K562 (cell line): ENCODE results near the gene TMX3. TPM values are rescaled to one million over a fixed set of nuclear protein-coding genes. Genes with fewer than 3 reads are reported as not detected.

Experiments used
- ATAC-seq: fragments of 200-7000 bp; cut with Tn5 transposase; 3 replicates; pipeline ENCODE4 v1.9.1; 2020; ENCODE audit warnings: moderate library complexity
- BruUV-seq: library from RNA; stranded (reverse); fragments of 400-500 nt; replicated peaks from 2 replicates; lab custom pipeline; 2021; lab: Mats Ljungman, UMichigan
- CTCF ChIA-PET: fragments of 300-600 bp; formaldehyde crosslinking; extraction: SDS; loops from one replicate; lab custom pipeline; 2021; ENCODE audit warnings: low intra/inter-chr PET ratio; lab: Yijun Ruan, JAX
- POLR2A ChIA-PET: fragments of 300-600, 350-650 bp; sonication (Branson Sonifier 250); formaldehyde crosslinking; extraction: SDS; loops from one replicate; lab custom pipeline; 2021; ENCODE audit warnings: antibody characterized with exemption, inconsistent platforms; lab: Yijun Ruan, JAX
- DNase-seq, 4 experiments: peaks; one replicate each; pipeline versions ENCODE4 v3.0.0 to v3.0.0-alpha.2; 2011 to 2018; ENCODE audit warnings: low spot score in 3 of 4, mixed read lengths in 3 of 4; ENCODE audit errors: extremely low read depth in 1 of 4
- FAIRE-seq: peaks from 2 replicates; lab custom pipeline; 2011; peaks lifted over from hg19 to GRCh38; lab: Jason Lieb, UNC
- H2AFZ ChIP-seq: 2 replicates; pipeline ENCODE4 v1.6.0; 2011; ENCODE audit warnings: low read depth, low read length, control low read depth, inconsistent platforms
- H3K27ac ChIP-seq: fragments of 200-600 bp; 3 replicates; pipeline ENCODE4 v1.8.0; 2011; ENCODE audit warnings: low read depth, mild to moderate bottlenecking, control low read depth, inconsistent platforms, low read length, moderate library complexity, mixed read lengths; ENCODE audit errors: extremely low read depth
- H3K27me3 ChIP-seq, 2 experiments: fragments of 300-600 bp in 1 of 2; 2 replicates in 1 of 2; 3 replicates in 1 of 2; pipeline versions ENCODE4 v1.6.0 to v1.8.0; 2011; ENCODE audit warnings: inconsistent platforms in 2 of 2, low read length in 2 of 2, mild to moderate bottlenecking in 1 of 2, mixed read lengths in 1 of 2, moderate library complexity in 1 of 2; ENCODE audit not compliant: control insufficient read depth in 2 of 2, insufficient read depth in 2 of 2
- H3K36me3 ChIP-seq: fragments of 300-600 bp; 3 replicates; pipeline ENCODE4 v1.8.0; 2011; ENCODE audit warnings: mild to moderate bottlenecking, low read length, inconsistent platforms; ENCODE audit not compliant: control insufficient read depth, insufficient read depth
- H3K4me1 ChIP-seq, 2 experiments: fragments of 200-600 bp in 1 of 2; replicated peaks in 1 of 2; 2 replicates in 1 of 2; 3 replicates in 1 of 2; pipeline versions ENCODE4 v1.5.1 to v1.8.0; 2011; ENCODE audit warnings: inconsistent platforms in 2 of 2, low read length in 2 of 2, mild to moderate bottlenecking in 1 of 2, mixed read lengths in 1 of 2, moderate library complexity in 1 of 2; ENCODE audit not compliant: control insufficient read depth in 2 of 2, insufficient read depth in 2 of 2
- H3K4me2 ChIP-seq: 2 replicates; pipeline ENCODE4 v1.6.1; 2011; ENCODE audit warnings: low read length, control low read depth, inconsistent platforms, mixed read lengths; ENCODE audit not compliant: insufficient read depth
- H3K4me3 ChIP-seq: fragments of 200-600 bp; sonication (generic), shearing (Covaris generic); 2 replicates; pipeline ENCODE4 v1.5.1; 2016; ENCODE audit warnings: control low read depth, inconsistent platforms
- H3K79me2 ChIP-seq: fragments of 200-600 bp; 3 replicates; pipeline ENCODE4 v1.8.0; 2011; ENCODE audit warnings: low read length, inconsistent platforms; ENCODE audit not compliant: control insufficient read depth, insufficient read depth
- H3K9ac ChIP-seq, 2 experiments: 2 replicates each; pipeline versions ENCODE4 v1.6.0 to v1.6.1; 2011; ENCODE audit warnings: low read depth in 2 of 2, low read length in 2 of 2, control low read depth in 1 of 2, inconsistent platforms in 1 of 2, mild to moderate bottlenecking in 1 of 2, mixed read lengths in 1 of 2; ENCODE audit not compliant: insufficient read depth in 1 of 2
- H3K9me1 ChIP-seq: one replicate; pipeline ENCODE4 v1.6.0; 2011; ENCODE audit warnings: inconsistent platforms, mild to moderate bottlenecking, low read length, moderate library complexity; ENCODE audit not compliant: control insufficient read depth, insufficient read depth
- H3K9me3 ChIP-seq: replicated peaks from 2 replicates; pipeline ENCODE4 v1.5.1; 2011; ENCODE audit warnings: low read depth, low read length, inconsistent platforms; ENCODE audit not compliant: control insufficient read depth, insufficient read depth
- H4K20me1 ChIP-seq: replicated peaks from 2 replicates; pipeline ENCODE4 v1.6.1; 2011; ENCODE audit warnings: low read length, inconsistent platforms, mixed read lengths; ENCODE audit not compliant: control insufficient read depth, insufficient read depth
- ARID3B ChIP-seq: fragments of 250-450 bp; sonication (Bioruptor Pico); IDR thresholded peaks from 2 replicates; pipeline ENCODE4 v1.4.0; 2020; ENCODE audit warnings: borderline replicate concordance
- BDP1 ChIP-seq: IDR thresholded peaks from 3 replicates; pipeline ENCODE4 v1.6.1; 2011; ENCODE audit not compliant: insufficient read length, insufficient read depth
- CSDE1 ChIP-seq, 2 experiments: fragments of 450-650 bp; IDR thresholded peaks; 2 replicates each; pipeline ENCODE4 v1.6.1; 2016; ENCODE audit warnings: mild to moderate bottlenecking in 1 of 2
- GABPB1 ChIP-seq: sonication (generic); formaldehyde crosslinking; IDR thresholded peaks from 2 replicates; pipeline ENCODE4 v1.8.0; 2022; ENCODE audit warnings: mild to moderate bottlenecking, missing genetic modification reagents
- KLF16 ChIP-seq: IDR thresholded peaks from 2 replicates; pipeline ENCODE4 v1.6.1; 2016; ENCODE audit warnings: antibody characterized with exemption
- NR0B1 ChIP-seq: fragments of 450-650 bp; IDR thresholded peaks from one replicate; pipeline ENCODE4 v1.6.1; 2018; ENCODE audit warnings: mild to moderate bottlenecking, moderate library complexity; ENCODE audit not compliant: partially characterized antibody
- OTX1 ChIP-seq: fragments of 450-650 bp; formaldehyde crosslinking; IDR thresholded peaks from 2 replicates; pipeline ENCODE4 v1.4.0; 2022; ENCODE audit warnings: mild to moderate bottlenecking
- POLR3A ChIP-seq: IDR thresholded peaks from 2 replicates; pipeline ENCODE4 v1.6.1; 2011; ENCODE audit warnings: borderline replicate concordance, mild to moderate bottlenecking, moderate library complexity; ENCODE audit not compliant: insufficient read length, insufficient read depth; ENCODE audit errors: extremely low read depth
- SMC3 ChIP-seq: conservative IDR thresholded peaks from 2 replicates; pipeline ENCODE4 v1.6.1; 2011; ENCODE audit warnings: low read depth, low read length, improper control_type of control experiment; ENCODE audit not compliant: insufficient read depth
- ZNF146 ChIP-seq: IDR thresholded peaks from one replicate; pipeline ENCODE4 v1.6.1; 2018; ENCODE audit warnings: missing compliant biosample characterization; ENCODE audit not compliant: unreplicated experiment
- ZNF318 ChIP-seq, 2 experiments: fragments of 450-650 bp; IDR thresholded peaks; 2 replicates each; pipeline ENCODE4 v1.6.1; 2016; ENCODE audit warnings: mild to moderate bottlenecking in 2 of 2, borderline replicate concordance in 1 of 2, low read depth in 1 of 2, moderate library complexity in 1 of 2
- ZNF551 ChIP-seq: fragments of 250-450 bp; sonication (Bioruptor Pico); IDR thresholded peaks from 2 replicates; pipeline ENCODE4 v1.5.0; 2021; ENCODE audit warnings: mild to moderate bottlenecking, moderate library complexity
- whole genome bisulfite sequencing: fragments of 100-300 bp; shearing (Covaris generic); methylation state at CpG from one replicate; pipeline ENCODE4 v1.1.6; 2016; ENCODE audit warnings: low coverage, mixed read lengths; ENCODE audit not compliant: insufficient coverage; ENCODE audit errors: missing lambda C conversion rate; 5-methylcytosine and 5-hydroxymethylcytosine counted together
- in situ Hi-C: fragments of 300-500 bp; cut with MboI; formaldehyde crosslinking; loops from 4 replicates; pipeline ENCODE4 v1.15.0; 2018; ENCODE audit warnings: inconsistent platforms, mixed read lengths
- intact Hi-C: fragments of 100-400 bp; cut with micrococcal nuclease; formaldehyde crosslinking; loops from 2 replicates; pipeline ENCODE4 v1.14.2; 2022
- polyA plus RNA-seq, 8 experiments: library from polyadenylated mRNA; depleted of rRNA in 4 of 8; stranded (reverse) in 5 of 8; unstranded in 3 of 8; fragments of >200 nt; fragmentation: Nextera tagmentation in 2 of 8; fragmentation: Illumina TruSeq in 1 of 8; extraction: Ambion mirVana in 2 of 8; extraction: Trizol in 1 of 8; gene quantifications; 2 replicates each; pipeline versions ENCODE4 v1.2.1 to v1.2.3, GENCODE V29; 2011 to 2014; ENCODE audit warnings: inconsistent platforms in 1 of 8, missing spikeins in 1 of 8
- total RNA-seq, 7 experiments: library from RNA; depleted of rRNA in 6 of 7; stranded (reverse); fragments of >200 nt in 6 of 7; fragmentation: Illumina TruSeq in 2 of 7; extraction: Trizol in 2 of 7; gene quantifications; 2 replicates each; pipeline versions ENCODE4 v1.2.1 to v1.2.3, GENCODE V29; 2011 to 2021; ENCODE audit warnings: low replicate concordance in 1 of 7

TMX3 gene
- total and polyA plus RNA-seq, 9 of the 15 experiments (the other 6 are each of a cell fraction or from before 2014, with no cell fraction given) = 13.2 to 40.5 (median 20.7) TPM

DNA sequence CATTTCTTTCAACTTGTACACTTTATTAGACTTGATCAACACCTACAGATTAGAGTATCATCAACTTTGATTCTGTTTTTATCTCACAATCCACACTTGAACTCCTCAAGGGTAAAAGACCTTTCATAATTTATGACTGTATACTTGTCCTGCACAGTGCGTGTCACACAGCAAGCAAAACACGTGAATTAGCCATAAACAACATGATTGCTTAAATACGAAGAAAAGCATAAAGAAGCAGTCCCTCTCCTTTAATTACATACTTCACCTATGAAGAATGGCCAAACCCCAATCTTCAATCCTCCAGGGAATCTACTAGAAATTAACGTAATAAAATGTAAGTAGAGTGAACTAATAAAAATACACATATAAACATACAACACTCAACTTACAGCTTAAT, 13.6 kb downstream of the TMX3 start:
- DNase-seq = no peak
- ATAC-seq = no peak
- CTCF ChIA-PET = no interaction called here
- in situ Hi-C loops (no loop called here), intact Hi-C loops (no loop called here)
- Histone ChIP-seq H2AFZ (no peak overlapping the region), H3K4me1 (no peaks in the 10 kb centered on the region), H3K4me2 (no peak overlapping the region), H3K27me3 (no peaks in the 10 kb centered on the region), H3K79me2 (peaks cover 15% of the 10 kb centered on the region; the same call in 2 of the 3 replicates), H3K27ac (no peak overlapping the region), H3K4me3 (no peak overlapping the region), H3K9me1 (no peaks in the 10 kb centered on the region), H4K20me1 (no peaks in the 10 kb centered on the region), H3K36me3 (peaks cover 64% of the 10 kb centered on the region; the same call in 2 of the 3 replicates), H3K9ac (no peak overlapping the region), H3K9me3 (no peaks in the 10 kb centered on the region)
- no peak for FAIRE-seq
- no TSS peak for BruUV-seq
- 94% methylated on average over 4 of the region's 4 CpGs for WGBS
- POLR2A ChIA-PET = interaction anchor here (1.2 kb wide), 1 partner anchor 9 kb away, joined by 3 read pairs; no protein-coding TSS in a partner anchor
- TF ChIP-seq CSDE1 (IDR thresholded peaks at IDR 0.05) (no peak), KLF16 (no peak), BDP1 (no peak), POLR3A (no peak), ZNF146 (CRISPR knock-in tag) (no peak), OTX1 (no peak), SMC3 (no peak), ZNF551 (no peak), ARID3B (no peak), GABPB1 (no peak), ZNF318 (IDR thresholded peaks at IDR 0.05; ENCODE audit: borderline replicate concordance in 1 of 2, low read depth in 1 of 2) (no peak), NR0B1 (no peak)
